Amygdala (tissue), 56 donors: ENCODE data around the gene PDZK1IP1.

Experiments used
- DNase-seq, 56 donors: peaks; one replicate each; lab custom pipeline; 2025; lab: John Stamatoyannopoulos, UW

PDZK1IP1 gene

GRCh38 chr1:47224676-47225399 is 35.0 kb upstream of the PDZK1IP1 start:
- no peak for DNase-seq

GRCh38 chr1:47223921-47224675 is 34.3 kb upstream of the PDZK1IP1 start:
- no peak for DNase-seq

GRCh38 chr1:47223174-47223920 is 33.5 kb upstream of the PDZK1IP1 start:
- DNase-seq, result no peak

GRCh38 chr1:47222476-47222875 is 32.6 kb upstream of the PDZK1IP1 start:
- DNase-seq, result no peak

GRCh38 chr1:47219590-47220220 is 29.9 kb upstream of the PDZK1IP1 start:
- DNase-seq, result no peak

GRCh38 chr1:47219001-47219400 is 29.2 kb upstream of the PDZK1IP1 start:
- no peak for DNase-seq

- DNase-seq, result no peak
These were observed 26.6 kb upstream of the PDZK1IP1 start for GRCh38 chr1:47216278-47217059.

- DNase-seq, result no peak
These were observed 25.9 kb upstream of the PDZK1IP1 start for GRCh38 chr1:47215713-47216112.

- DNase-seq, result no peak
These were observed 24.7 kb upstream of the PDZK1IP1 start for GRCh38 chr1:47214549-47214948.

- DNase-seq, result no peak
These were observed 23.6 kb upstream of the PDZK1IP1 start for GRCh38 chr1:47213230-47213963.

GRCh38 chr1:47212636-47213229 is 22.9 kb upstream of the PDZK1IP1 start:
- DNase-seq, result no peak

- DNase-seq, result peak in 13 of 56 donors; percentile 9 to 32 (median 16)
These were observed 22.0 kb upstream of the PDZK1IP1 start for GRCh38 chr1:47211796-47212269.

- DNase-seq, result no peak
These were observed 20.8 kb upstream of the PDZK1IP1 start for GRCh38 chr1:47210666-47211065.

GRCh38 chr1:47209725-47210325 is 20.0 kb upstream of the PDZK1IP1 start:
- no peak for DNase-seq

GRCh38 chr1:47209091-47209490 is 19.3 kb upstream of the PDZK1IP1 start:
- no peak for DNase-seq

- no peak for DNase-seq
These were observed 18.6 kb upstream of the PDZK1IP1 start for GRCh38 chr1:47208374-47208850.

- no peak for DNase-seq
These were observed 18.1 kb upstream of the PDZK1IP1 start for GRCh38 chr1:47207803-47208373.

GRCh38 chr1:47205918-47206317 is 16.1 kb upstream of the PDZK1IP1 start:
- DNase-seq, result no peak
